Measurements from ENCODE around the gene CABCOCO1. TPM values are rescaled to one million over a fixed set of nuclear protein-coding genes. Genes with fewer than 3 reads are reported as not detected.
A peak's percentile ranks its signal among the peaks of the same experiment; 100 is the strongest.

CABCOCO1 gene
- total and polyA plus RNA-seq, 7 donors = 0.10 to 3.1 (median 0.68) TPM; not detected in 2

DNA sequence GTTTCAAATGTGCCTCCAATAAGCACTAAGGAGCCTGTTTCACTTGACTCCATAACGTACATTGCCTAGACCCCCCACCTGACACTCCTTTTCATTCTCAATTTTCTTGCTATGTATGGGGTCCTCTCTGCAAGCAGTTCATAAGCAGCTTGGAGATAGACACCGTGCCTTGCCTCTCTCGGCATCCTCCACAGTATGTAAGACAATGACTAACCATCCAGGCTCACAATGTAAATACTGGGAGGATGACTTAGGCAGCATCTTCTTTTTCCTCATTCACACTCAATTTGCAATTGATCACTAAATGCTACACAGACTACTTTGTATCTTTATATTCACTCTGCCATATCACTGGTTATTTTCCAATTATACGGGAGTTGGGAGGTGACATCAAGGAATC, 22.8 kb upstream of the CABCOCO1 start:
- peaks cover 0 to 27% (median 13%) of the 10 kb centered on the region in 4 donors for H3K4me1 ChIP-seq
- no peak for TF ChIP-seq POLR2AphosphoS5 (IDR thresholded peaks at IDR 0.05)
- TF ChIP-seq, protein P1, sequence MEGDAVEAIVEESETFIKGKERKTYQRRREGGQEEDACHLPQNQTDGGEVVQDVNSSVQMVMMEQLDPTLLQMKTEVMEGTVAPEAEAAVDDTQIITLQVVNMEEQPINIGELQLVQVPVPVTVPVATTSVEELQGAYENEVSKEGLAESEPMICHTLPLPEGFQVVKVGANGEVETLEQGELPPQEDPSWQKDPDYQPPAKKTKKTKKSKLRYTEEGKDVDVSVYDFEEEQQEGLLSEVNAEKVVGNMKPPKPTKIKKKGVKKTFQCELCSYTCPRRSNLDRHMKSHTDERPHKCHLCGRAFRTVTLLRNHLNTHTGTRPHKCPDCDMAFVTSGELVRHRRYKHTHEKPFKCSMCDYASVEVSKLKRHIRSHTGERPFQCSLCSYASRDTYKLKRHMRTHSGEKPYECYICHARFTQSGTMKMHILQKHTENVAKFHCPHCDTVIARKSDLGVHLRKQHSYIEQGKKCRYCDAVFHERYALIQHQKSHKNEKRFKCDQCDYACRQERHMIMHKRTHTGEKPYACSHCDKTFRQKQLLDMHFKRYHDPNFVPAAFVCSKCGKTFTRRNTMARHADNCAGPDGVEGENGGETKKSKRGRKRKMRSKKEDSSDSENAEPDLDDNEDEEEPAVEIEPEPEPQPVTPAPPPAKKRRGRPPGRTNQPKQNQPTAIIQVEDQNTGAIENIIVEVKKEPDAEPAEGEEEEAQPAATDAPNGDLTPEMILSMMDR (IDR thresholded peaks at IDR 0.05) = no peak
- TF ChIP-seq EP300 (IDR thresholded peaks at IDR 0.05) = no peak
- no peak for TF ChIP-seq POLR2A (IDR thresholded peaks at IDR 0.05)
- no peaks in the 10 kb centered on the region for H3K36me3 ChIP-seq
- 81 to 84% methylated on average over 4 of the region's 4 CpGs for WGBS, 2 donors
- intact Hi-C loops (cut with DNase I) = no loop called here
- no peaks in the 10 kb centered on the region for H3K27me3 ChIP-seq
- no peaks in the 10 kb centered on the region for H3K9me3 ChIP-seq
- DNase-seq = no peak
- H3K4me3 ChIP-seq = no peak overlapping the region
- no peak overlapping the region for H3K27ac ChIP-seq

DNA sequence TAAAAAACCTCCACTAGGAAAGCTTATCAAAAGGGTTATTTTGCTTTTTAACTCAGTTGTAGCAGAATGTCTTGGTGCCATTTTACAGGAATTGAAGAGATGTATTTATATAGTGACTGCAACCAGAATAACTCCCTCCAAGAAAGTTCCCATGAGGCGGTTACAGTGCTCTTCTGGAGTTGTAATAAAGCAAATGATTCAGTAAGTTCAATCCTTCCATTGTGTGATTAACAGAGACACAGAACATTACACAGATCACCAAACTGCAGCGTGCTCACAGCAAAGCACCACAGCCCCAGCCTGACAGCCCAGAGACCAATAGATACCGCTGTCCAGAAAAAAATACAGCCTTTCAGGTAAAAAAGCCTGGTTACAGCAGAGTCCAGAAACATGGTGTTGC, 21.9 kb upstream of the CABCOCO1 start:
- DNase-seq = no peak
- no peak for TF ChIP-seq POLR2AphosphoS5 (IDR thresholded peaks at IDR 0.05)
- TF ChIP-seq POLR2A (IDR thresholded peaks at IDR 0.05) = no peak
- TF ChIP-seq EP300 (IDR thresholded peaks at IDR 0.05) = no peak
- TF ChIP-seq, protein P1 (IDR thresholded peaks at IDR 0.05) = no peak
- Histone ChIP-seq H3K4me3 (no peak overlapping the region), H3K27ac (no peak overlapping the region), H3K27me3 (no peaks in the 10 kb centered on the region), H3K4me1 (peaks cover 0 to 36% (median 21%) of the 10 kb centered on the region in 4 donors), H3K9me3 (no peaks in the 10 kb centered on the region), H3K36me3 (no peaks in the 10 kb centered on the region)
- 90 to 92% methylated on average over 3 of the region's 3 CpGs for WGBS, 2 donors
- intact Hi-C loops (cut with DNase I) = no loop called here

DNA sequence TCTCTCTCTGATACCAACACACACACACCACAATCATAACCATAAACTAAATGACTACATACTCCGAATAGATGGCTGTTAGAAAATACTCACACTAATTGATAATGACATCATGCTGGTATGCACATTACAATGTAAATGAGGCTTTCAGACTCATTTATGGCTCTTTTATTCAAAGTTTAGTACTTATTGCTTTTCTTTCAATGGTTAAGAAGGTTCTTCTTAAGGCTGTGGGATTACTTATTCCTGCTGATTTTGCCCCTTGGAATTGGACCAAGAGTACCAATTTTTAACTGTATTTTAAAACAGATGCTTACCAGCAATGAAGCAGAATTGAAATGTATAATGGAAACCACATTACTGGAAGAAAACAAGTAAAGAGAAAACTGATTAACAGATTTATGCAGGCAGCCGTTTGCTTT, 20.6 kb upstream of the CABCOCO1 start:
- no peak for DNase-seq
- TF ChIP-seq, protein P1 (IDR thresholded peaks at IDR 0.05) = no peak
- Histone ChIP-seq H3K27ac (no peak overlapping the region), H3K9me3 (no peaks in the 10 kb centered on the region), H3K27me3 (no peaks in the 10 kb centered on the region), H3K4me1 (peaks cover 0 to 37% (median 21%) of the 10 kb centered on the region in 4 donors), H3K4me3 (no peak overlapping the region), H3K36me3 (no peaks in the 10 kb centered on the region)
- 50 to 69% methylated on average over 2 of the region's 2 CpGs for WGBS, 2 donors
- intact Hi-C loops (cut with DNase I) = no loop called here

DNA sequence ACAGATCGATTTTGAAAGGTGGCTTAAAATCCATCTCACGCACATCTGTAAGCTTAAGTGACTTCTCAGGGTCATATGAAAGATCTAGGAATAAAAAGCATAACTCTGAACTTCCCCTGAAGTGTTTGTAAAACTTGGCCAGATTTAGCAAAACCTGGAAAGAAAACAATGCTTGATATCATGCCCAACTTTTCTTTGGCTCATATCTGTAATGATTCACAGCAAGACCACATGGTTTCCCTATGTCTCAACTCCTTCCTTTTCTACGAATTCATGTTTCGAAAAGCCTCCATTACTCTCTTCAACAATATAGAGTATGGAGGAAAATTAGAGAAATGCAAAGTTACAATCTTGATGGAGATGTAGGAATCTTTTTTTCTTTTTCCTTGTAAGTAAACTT, 20.1 kb upstream of the CABCOCO1 start:
- H3K27ac ChIP-seq = no peak overlapping the region
- DNase-seq = no peak
- no peaks in the 10 kb centered on the region for H3K36me3 ChIP-seq
- H3K4me1 ChIP-seq = peaks cover 0 to 37% (median 21%) of the 10 kb centered on the region in 4 donors
- H3K9me3 ChIP-seq = no peaks in the 10 kb centered on the region
- intact Hi-C loops (cut with DNase I) = no loop called here
- no peak overlapping the region for H3K4me3 ChIP-seq
- TF ChIP-seq, protein P1 (IDR thresholded peaks at IDR 0.05) = no peak
- TF ChIP-seq POLR2AphosphoS5 (IDR thresholded peaks at IDR 0.05) (peak in 1 of 4 donors; percentile 9), EP300 (IDR thresholded peaks at IDR 0.05) (no peak), POLR2A (IDR thresholded peaks at IDR 0.05) (no peak)
- 80 to 87% methylated on average over 4 of the region's 4 CpGs for WGBS, 2 donors
- H3K27me3 ChIP-seq = no peaks in the 10 kb centered on the region

- Histone ChIP-seq H3K9me3 (no peaks in the 10 kb centered on the region), H3K4me3 (no peak overlapping the region), H3K27ac (no peak overlapping the region), H3K4me1 (peaks cover 0 to 37% (median 21%) of the 10 kb centered on the region in 4 donors), H3K27me3 (no peaks in the 10 kb centered on the region), H3K36me3 (no peaks in the 10 kb centered on the region)
- 31 to 45% methylated on average over 1 of the region's 1 CpG for WGBS, 2 donors
- intact Hi-C loops (cut with DNase I) = no loop called here
- TF ChIP-seq POLR2A (IDR thresholded peaks at IDR 0.05) (no peak), EP300 (IDR thresholded peaks at IDR 0.05) (no peak), POLR2AphosphoS5 (IDR thresholded peaks at IDR 0.05) (peak in 2 of 4 donors; percentile 13 to 17)
- TF ChIP-seq, protein P1 (IDR thresholded peaks at IDR 0.05) = no peak
- no peak for DNase-seq
These were observed 19.4 kb upstream of the CABCOCO1 start for GRCh38 chr10:61643316-61643751.

Measured in sigmoid colon (tissue), 7 donors.